Fibroblast of mammary gland (primary cell): ENCODE measurements around the gene GRM7.

ENCODE experiments used
- DNase-seq: peaks from one replicate; pipeline ENCODE4 v3.0.0-alpha.2; 2010; ENCODE audit warnings: low read depth
- H3K4me3 ChIP-seq: 2 replicates; pipeline ENCODE4 v1.5.1; 2011; ENCODE audit warnings: low read depth, mild to moderate bottlenecking, low read length, moderate library complexity; ENCODE audit not compliant: control insufficient read depth
- CTCF ChIP-seq: conservative IDR thresholded peaks from 2 replicates; pipeline ENCODE4 v1.5.1; 2011; ENCODE audit warnings: low read depth, low read length, inconsistent platforms; ENCODE audit not compliant: control insufficient read depth, insufficient read depth

Gene GRM7

DNA sequence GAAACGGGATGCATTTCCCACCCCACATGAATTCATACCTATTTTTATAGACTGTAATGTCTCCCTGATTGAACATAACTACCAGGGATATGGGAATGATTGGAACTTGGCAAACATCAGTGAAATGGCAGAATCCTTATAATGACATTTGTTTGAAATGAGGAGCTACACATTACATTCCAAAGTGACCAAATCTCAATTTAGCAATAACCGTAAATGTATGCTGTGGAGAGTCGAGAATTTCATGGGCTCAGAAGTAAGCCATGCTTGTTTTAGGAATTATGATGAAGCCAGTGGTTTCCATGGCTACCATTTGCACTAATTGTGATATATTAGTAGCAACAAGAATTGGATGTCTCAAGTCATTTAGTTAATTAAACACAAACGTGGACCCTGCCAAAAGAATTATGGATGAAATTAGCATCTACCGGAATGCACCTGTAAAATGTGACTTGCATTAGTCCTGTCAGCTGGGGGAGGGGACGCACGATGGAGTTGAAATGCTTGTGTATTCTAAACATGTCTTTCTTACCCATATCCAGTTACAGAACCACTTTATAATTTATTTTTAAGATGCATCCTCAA lies 760.2 kb downstream of the GRM7 start:
- no peak for DNase-seq
- no peak for TF ChIP-seq CTCF

DNA sequence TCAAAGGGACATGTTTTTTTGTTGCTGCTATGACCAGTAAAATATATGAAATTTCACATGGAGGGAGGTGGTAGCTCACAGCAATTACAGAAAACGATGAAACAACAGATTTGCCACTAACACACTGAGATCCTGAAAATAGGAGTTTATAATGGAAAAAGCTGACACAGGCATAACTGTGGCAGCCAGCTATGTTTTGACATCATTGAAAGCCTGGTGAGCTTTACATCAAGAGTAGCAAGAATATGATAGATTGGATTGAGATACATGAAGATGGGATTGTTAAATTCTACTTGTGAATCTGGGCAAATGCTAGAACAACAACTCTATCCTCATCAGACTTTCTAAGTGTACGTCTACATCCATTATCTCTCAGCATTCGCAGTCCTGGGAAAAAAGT lies 760.7 kb downstream of the GRM7 start:
- DNase-seq = no peak

More for the DNA sequence above, 760.2 kb downstream of the GRM7 start:
- no peak overlapping the region for H3K4me3 ChIP-seq

GRCh38 chr3:7625021-7625420 lies 764.1 kb downstream of the GRM7 start:
- DNase-seq = no peak
- H3K4me3 ChIP-seq = no peak overlapping the region
- no peak for TF ChIP-seq CTCF

More for the DNA sequence above, 760.7 kb downstream of the GRM7 start:
- TF ChIP-seq CTCF = no peak
- no peak overlapping the region for H3K4me3 ChIP-seq

DNA sequence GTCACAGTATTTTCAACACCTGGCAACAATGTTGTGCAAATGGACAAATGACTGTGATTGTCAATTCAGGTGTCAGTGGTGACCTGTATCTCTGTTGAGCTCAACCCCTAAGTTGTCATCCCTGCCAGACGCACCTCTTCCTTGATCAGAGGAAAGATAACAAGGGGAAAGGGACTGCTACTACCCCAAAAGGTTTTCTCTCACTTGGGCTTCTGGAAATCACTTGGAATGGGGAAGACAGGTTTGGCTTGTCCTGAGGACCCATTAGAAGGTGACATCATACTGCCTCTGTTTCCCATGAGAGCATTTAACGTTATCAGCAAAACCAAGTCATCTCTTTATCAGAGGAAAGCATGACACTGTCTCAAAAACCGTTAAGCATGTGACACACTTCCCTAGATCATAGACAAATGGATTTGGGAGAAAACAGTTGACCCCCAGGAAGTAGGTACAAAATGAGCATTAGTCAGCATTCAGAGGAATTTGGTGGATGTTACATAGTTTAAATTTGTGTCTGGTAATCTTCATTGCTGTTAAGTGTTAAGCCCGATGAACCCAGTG lies 769.5 kb downstream of the GRM7 start:
- H3K4me3 ChIP-seq = no peak overlapping the region
- DNase-seq = peak; percentile 6
- TF ChIP-seq CTCF = no peak

GRCh38 chr3:7630925-7631324 lies 770.0 kb downstream of the GRM7 start:
- no peak for TF ChIP-seq CTCF
- no peak overlapping the region for H3K4me3 ChIP-seq
- DNase-seq = peak; percentile 39

GRCh38 chr3:7632305-7632704 lies 771.4 kb downstream of the GRM7 start:
- no peak overlapping the region for H3K4me3 ChIP-seq
- no peak for TF ChIP-seq CTCF
- no peak for DNase-seq

- no peak for TF ChIP-seq CTCF
- no peak for DNase-seq
- no peak overlapping the region for H3K4me3 ChIP-seq
These were observed 776.8 kb downstream of the GRM7 start for GRCh38 chr3:7637694-7638093.
